Central memory CD8-positive, alpha-beta T cell (primary cell): ENCODE measurements around the gene RFXANK.

ENCODE experiments used
- ATAC-seq: fragments of 150-1000 bp; cut with Tn5 transposase; replicated peaks from 2 replicates; pipeline ENCODE4 v1.10.0; 2022; ENCODE audit warnings: mild to moderate bottlenecking, moderate FRiP score, moderate number of reproducible peaks; ENCODE audit not compliant: poor library complexity, severe bottlenecking; ENCODE audit errors: extremely low read depth
- DNase-seq, 2 donors: peaks; one replicate each; pipeline ENCODE4 v3.0.0; 2021; ENCODE audit warnings: low spot score in 2 of 2
- H3K27ac Mint-ChIP-seq: one replicate; pipeline ENCODE4 v1.8.0; 2022; ENCODE audit warnings: low read depth, mild to moderate bottlenecking, moderate library complexity, mixed read lengths
- H3K27me3 Mint-ChIP-seq: one replicate; pipeline ENCODE4 v1.8.0; 2022; ENCODE audit warnings: mixed read lengths
- H3K36me3 Mint-ChIP-seq: one replicate; pipeline ENCODE4 v1.8.0; 2022; ENCODE audit warnings: mild to moderate bottlenecking, moderate library complexity, mixed read lengths; ENCODE audit not compliant: insufficient read depth
- H3K4me1 Mint-ChIP-seq: one replicate; pipeline ENCODE4 v1.8.0; 2022; ENCODE audit warnings: mixed read lengths
- H3K4me3 Mint-ChIP-seq: one replicate; pipeline ENCODE4 v1.8.0; 2022; ENCODE audit warnings: mild to moderate bottlenecking, moderate library complexity, mixed read lengths
- H3K9me3 Mint-ChIP-seq: one replicate; pipeline ENCODE4 v1.8.0; 2022; ENCODE audit warnings: mixed read lengths

The RFXANK gene

GRCh38 chr19:19203012-19203856 is 11.2 kb downstream of the RFXANK start, which contains the start of gene NR2C2AP:
Gene NR2C2AP (minus strand): TSS chr19:19203414. CDS start chr19:19203060, 354 bp downstream.
- Mint-ChIP-seq H3K36me3 (peaks cover 8% of the 10 kb centered on the region), H3K27me3 (no peaks in the 10 kb centered on the region)

GRCh38 chr19:19204181-19204580 is 12.1 kb downstream of the RFXANK start:
- Mint-ChIP-seq H3K27ac (no peak overlapping the region), H3K36me3 (peaks cover 7% of the 10 kb centered on the region), H3K9me3 (peaks cover 10% of the 10 kb centered on the region), H3K4me3 (peak overlapping the region; percentile 89), H3K27me3 (no peaks in the 10 kb centered on the region), H3K4me1 (peaks cover 30% of the 10 kb centered on the region)
- ATAC-seq: no peak
- no peak for DNase-seq

More at GRCh38 chr19:19203012-19203856, 11.2 kb downstream of the RFXANK start, which contains the start of gene NR2C2AP:
- peaks cover 30% of the 10 kb centered on the region for H3K4me1 Mint-ChIP-seq
- peak within 1 kb of the TSS; percentile 89 for H3K4me3 Mint-ChIP-seq
- H3K9me3 Mint-ChIP-seq: peaks cover 10% of the 10 kb centered on the region
- ATAC-seq: peak; percentile 94
- peak; percentile 82 to 84 for DNase-seq
- peak within 1 kb of the TSS; percentile 82 for H3K27ac Mint-ChIP-seq

GRCh38 chr19:19205416-19206410 is 13.7 kb downstream of the RFXANK start:
- DNase-seq (no peak), ATAC-seq (no peak)
- H3K9me3 Mint-ChIP-seq: peaks cover 10% of the 10 kb centered on the region
- H3K4me1 Mint-ChIP-seq: peaks cover 30% of the 10 kb centered on the region
- H3K27me3 Mint-ChIP-seq: peaks cover 10% of the 10 kb centered on the region
- peak overlapping the region; percentile 49 for H3K27ac Mint-ChIP-seq
- H3K36me3 Mint-ChIP-seq: peaks cover 3% of the 10 kb centered on the region
- H3K4me3 Mint-ChIP-seq: no peak overlapping the region

GRCh38 chr19:19206938-19207337 is 14.9 kb downstream of the RFXANK start:
- DNase-seq (no peak), ATAC-seq (no peak)
- H3K9me3 Mint-ChIP-seq: peaks cover 10% of the 10 kb centered on the region
- peaks cover 20% of the 10 kb centered on the region for H3K27me3 Mint-ChIP-seq
- H3K4me1 Mint-ChIP-seq: peaks cover 30% of the 10 kb centered on the region
- H3K36me3 Mint-ChIP-seq: peaks cover 3% of the 10 kb centered on the region
- peak overlapping the region; percentile 32 for H3K27ac Mint-ChIP-seq
- H3K4me3 Mint-ChIP-seq: peak overlapping the region; percentile 34

- Mint-ChIP-seq H3K4me3 (peak overlapping the region; percentile 34), H3K4me1 (peaks cover 20% of the 10 kb centered on the region), H3K27ac (peak overlapping the region; percentile 32), H3K9me3 (peaks cover 10% of the 10 kb centered on the region), H3K36me3 (peaks cover 3% of the 10 kb centered on the region), H3K27me3 (peaks cover 30% of the 10 kb centered on the region)
- no peak for ATAC-seq
- no peak for DNase-seq
Observed at GRCh38 chr19:19207637-19208572, 15.8 kb downstream of the RFXANK start.

GRCh38 chr19:19209372-19209771 is 17.3 kb downstream of the RFXANK start:
- H3K4me3 Mint-ChIP-seq: no peak overlapping the region
- peaks cover 10% of the 10 kb centered on the region for H3K9me3 Mint-ChIP-seq
- H3K27me3 Mint-ChIP-seq: peaks cover 44% of the 10 kb centered on the region
- H3K27ac Mint-ChIP-seq: no peak overlapping the region
- peaks cover 2% of the 10 kb centered on the region for H3K36me3 Mint-ChIP-seq
- DNase-seq: no peak
- peaks cover 21% of the 10 kb centered on the region for H3K4me1 Mint-ChIP-seq
- no peak for ATAC-seq

- H3K4me1 Mint-ChIP-seq: peaks cover 19% of the 10 kb centered on the region
- peaks cover 10% of the 10 kb centered on the region for H3K9me3 Mint-ChIP-seq
- H3K27ac Mint-ChIP-seq: no peak within 1 kb of the TSS
- no peak for ATAC-seq
- DNase-seq: no peak
- peaks cover 63% of the 10 kb centered on the region for H3K27me3 Mint-ChIP-seq
- H3K4me3 Mint-ChIP-seq: no peak within 1 kb of the TSS
- peaks cover 2% of the 10 kb centered on the region for H3K36me3 Mint-ChIP-seq
Observed at GRCh38 chr19:19211499-19212420, 19.7 kb downstream of the RFXANK start, which contains the start of gene NCAN. Gene NCAN (plus strand): TSS chr19:19211958. CDS start chr19:19216954, 4,996 bp downstream.

- Mint-ChIP-seq H3K27me3 (peaks cover 73% of the 10 kb centered on the region), H3K4me3 (no peak overlapping the region), H3K4me1 (peaks cover 13% of the 10 kb centered on the region), H3K27ac (no peak overlapping the region), H3K36me3 (peaks cover 2% of the 10 kb centered on the region), H3K9me3 (no peaks in the 10 kb centered on the region)
- DNase-seq (no peak), ATAC-seq (no peak)
Observed at GRCh38 chr19:19212916-19213315, 20.9 kb downstream of the RFXANK start.

- Mint-ChIP-seq H3K9me3 (no peaks in the 10 kb centered on the region), H3K27ac (no peak overlapping the region), H3K27me3 (peaks cover 73% of the 10 kb centered on the region), H3K4me1 (peaks cover 12% of the 10 kb centered on the region), H3K4me3 (no peak overlapping the region), H3K36me3 (peaks cover 2% of the 10 kb centered on the region)
- DNase-seq (no peak), ATAC-seq (no peak)
Observed at GRCh38 chr19:19213426-19214158, 21.5 kb downstream of the RFXANK start.

- Mint-ChIP-seq H3K27me3 (peaks cover 73% of the 10 kb centered on the region), H3K36me3 (peaks cover 2% of the 10 kb centered on the region), H3K4me3 (no peak overlapping the region), H3K4me1 (peaks cover 12% of the 10 kb centered on the region), H3K9me3 (no peaks in the 10 kb centered on the region), H3K27ac (no peak overlapping the region)
- DNase-seq: no peak
- no peak for ATAC-seq
Observed at GRCh38 chr19:19214159-19214490, 22.1 kb downstream of the RFXANK start.
